K562 (cell line): ENCODE measurements around the gene AFM. TPM values are rescaled to one million over a fixed set of nuclear protein-coding genes. Genes with fewer than 3 reads are reported as not detected.

Source experiments
- ATAC-seq: fragments of 200-7000 bp; cut with Tn5 transposase; 3 replicates; pipeline ENCODE4 v1.9.1; 2020; ENCODE audit warnings: moderate library complexity
- BruUV-seq: library from RNA; stranded (reverse); fragments of 400-500 nt; replicated peaks from 2 replicates; lab custom pipeline; 2021; lab: Mats Ljungman, UMichigan
- CTCF ChIA-PET: fragments of 300-600 bp; formaldehyde crosslinking; extraction: SDS; loops from one replicate; lab custom pipeline; 2021; ENCODE audit warnings: low intra/inter-chr PET ratio; lab: Yijun Ruan, JAX
- POLR2A ChIA-PET: fragments of 300-600, 350-650 bp; sonication (Branson Sonifier 250); formaldehyde crosslinking; extraction: SDS; loops from one replicate; lab custom pipeline; 2021; ENCODE audit warnings: antibody characterized with exemption, inconsistent platforms; lab: Yijun Ruan, JAX
- DNase-seq, 4 experiments: peaks; one replicate each; pipeline versions ENCODE4 v3.0.0 to v3.0.0-alpha.2; 2011 to 2018; ENCODE audit warnings: low spot score in 3 of 4, mixed read lengths in 3 of 4; ENCODE audit errors: extremely low read depth in 1 of 4
- FAIRE-seq: peaks from 2 replicates; lab custom pipeline; 2011; peaks lifted over from hg19 to GRCh38; lab: Jason Lieb, UNC
- H2AFZ ChIP-seq: 2 replicates; pipeline ENCODE4 v1.6.0; 2011; ENCODE audit warnings: low read depth, low read length, control low read depth, inconsistent platforms
- H3K27ac ChIP-seq: fragments of 200-600 bp; 3 replicates; pipeline ENCODE4 v1.8.0; 2011; ENCODE audit warnings: low read depth, mild to moderate bottlenecking, control low read depth, inconsistent platforms, low read length, moderate library complexity, mixed read lengths; ENCODE audit errors: extremely low read depth
- H3K27me3 ChIP-seq, 2 experiments: fragments of 300-600 bp in 1 of 2; 2 replicates in 1 of 2; 3 replicates in 1 of 2; pipeline versions ENCODE4 v1.6.0 to v1.8.0; 2011; ENCODE audit warnings: inconsistent platforms in 2 of 2, low read length in 2 of 2, mild to moderate bottlenecking in 1 of 2, mixed read lengths in 1 of 2, moderate library complexity in 1 of 2; ENCODE audit not compliant: control insufficient read depth in 2 of 2, insufficient read depth in 2 of 2
- H3K36me3 ChIP-seq: fragments of 300-600 bp; 3 replicates; pipeline ENCODE4 v1.8.0; 2011; ENCODE audit warnings: mild to moderate bottlenecking, low read length, inconsistent platforms; ENCODE audit not compliant: control insufficient read depth, insufficient read depth
- H3K4me1 ChIP-seq, 2 experiments: fragments of 200-600 bp in 1 of 2; replicated peaks in 1 of 2; 2 replicates in 1 of 2; 3 replicates in 1 of 2; pipeline versions ENCODE4 v1.5.1 to v1.8.0; 2011; ENCODE audit warnings: inconsistent platforms in 2 of 2, low read length in 2 of 2, mild to moderate bottlenecking in 1 of 2, mixed read lengths in 1 of 2, moderate library complexity in 1 of 2; ENCODE audit not compliant: control insufficient read depth in 2 of 2, insufficient read depth in 2 of 2
- H3K4me2 ChIP-seq: 2 replicates; pipeline ENCODE4 v1.6.1; 2011; ENCODE audit warnings: low read length, control low read depth, inconsistent platforms, mixed read lengths; ENCODE audit not compliant: insufficient read depth
- H3K4me3 ChIP-seq: fragments of 200-600 bp; sonication (generic), shearing (Covaris generic); 2 replicates; pipeline ENCODE4 v1.5.1; 2016; ENCODE audit warnings: control low read depth, inconsistent platforms
- H3K79me2 ChIP-seq: fragments of 200-600 bp; 3 replicates; pipeline ENCODE4 v1.8.0; 2011; ENCODE audit warnings: low read length, inconsistent platforms; ENCODE audit not compliant: control insufficient read depth, insufficient read depth
- H3K9ac ChIP-seq, 2 experiments: 2 replicates each; pipeline versions ENCODE4 v1.6.0 to v1.6.1; 2011; ENCODE audit warnings: low read depth in 2 of 2, low read length in 2 of 2, control low read depth in 1 of 2, inconsistent platforms in 1 of 2, mild to moderate bottlenecking in 1 of 2, mixed read lengths in 1 of 2; ENCODE audit not compliant: insufficient read depth in 1 of 2
- H3K9me1 ChIP-seq: one replicate; pipeline ENCODE4 v1.6.0; 2011; ENCODE audit warnings: inconsistent platforms, mild to moderate bottlenecking, low read length, moderate library complexity; ENCODE audit not compliant: control insufficient read depth, insufficient read depth
- H3K9me3 ChIP-seq: replicated peaks from 2 replicates; pipeline ENCODE4 v1.5.1; 2011; ENCODE audit warnings: low read depth, low read length, inconsistent platforms; ENCODE audit not compliant: control insufficient read depth, insufficient read depth
- H4K20me1 ChIP-seq: replicated peaks from 2 replicates; pipeline ENCODE4 v1.6.1; 2011; ENCODE audit warnings: low read length, inconsistent platforms, mixed read lengths; ENCODE audit not compliant: control insufficient read depth, insufficient read depth
- BDP1 ChIP-seq: IDR thresholded peaks from 3 replicates; pipeline ENCODE4 v1.6.1; 2011; ENCODE audit not compliant: insufficient read length, insufficient read depth
- CSDE1 ChIP-seq, 2 experiments: fragments of 450-650 bp; IDR thresholded peaks; 2 replicates each; pipeline ENCODE4 v1.6.1; 2016; ENCODE audit warnings: mild to moderate bottlenecking in 1 of 2
- FOXK1 ChIP-seq: sonication (generic); formaldehyde crosslinking; IDR thresholded peaks from 2 replicates; pipeline ENCODE4 v1.8.0; 2022; ENCODE audit warnings: missing genetic modification reagents, mild to moderate bottlenecking, borderline replicate concordance
- HNRNPK ChIP-seq: fragments of 200-400 bp; formaldehyde crosslinking; IDR thresholded peaks from one replicate; pipeline ENCODE4 v1.6.1; 2018; ENCODE audit warnings: mild to moderate bottlenecking, low read depth, low read length; ENCODE audit not compliant: poor library complexity, severe bottlenecking
- ILF3 ChIP-seq: fragments of 450-650 bp; IDR thresholded peaks from 2 replicates; pipeline ENCODE4 v1.6.1; 2018; ENCODE audit warnings: antibody characterized with exemption, mild to moderate bottlenecking, moderate library complexity, borderline replicate concordance
- MIER1 ChIP-seq: fragments of 450-650 bp; IDR thresholded peaks from 2 replicates; pipeline ENCODE4 v1.6.1; 2016; ENCODE audit warnings: antibody characterized with exemption, mild to moderate bottlenecking, low read depth
- PTTG1 ChIP-seq: fragments of 450-650 bp; IDR thresholded peaks from 2 replicates; pipeline ENCODE4 v1.6.1; 2016; ENCODE audit warnings: low read depth, mild to moderate bottlenecking, missing genetic modification characterization, missing compliant biosample characterization
- ZNF586 ChIP-seq: fragments of 450-650 bp; formaldehyde crosslinking; conservative IDR thresholded peaks from 2 replicates; pipeline ENCODE4 v1.4.0; 2020; ENCODE audit warnings: mild to moderate bottlenecking, moderate library complexity
- WGBS: fragments of 100-300 bp; shearing (Covaris generic); methylation state at CpG from one replicate; pipeline ENCODE4 v1.1.6; 2016; ENCODE audit warnings: low coverage, mixed read lengths; ENCODE audit not compliant: insufficient coverage; ENCODE audit errors: missing lambda C conversion rate; 5-methylcytosine and 5-hydroxymethylcytosine counted together
- in situ Hi-C: fragments of 300-500 bp; cut with MboI; formaldehyde crosslinking; loops from 4 replicates; pipeline ENCODE4 v1.15.0; 2018; ENCODE audit warnings: inconsistent platforms, mixed read lengths
- intact Hi-C: fragments of 100-400 bp; cut with micrococcal nuclease; formaldehyde crosslinking; loops from 2 replicates; pipeline ENCODE4 v1.14.2; 2022
- polyA plus RNA-seq, 8 experiments: library from polyadenylated mRNA; depleted of rRNA in 4 of 8; stranded (reverse) in 5 of 8; unstranded in 3 of 8; fragments of >200 nt; fragmentation: Nextera tagmentation in 2 of 8; fragmentation: Illumina TruSeq in 1 of 8; extraction: Ambion mirVana in 2 of 8; extraction: Trizol in 1 of 8; gene quantifications; 2 replicates each; pipeline versions ENCODE4 v1.2.1 to v1.2.3, GENCODE V29; 2011 to 2014; ENCODE audit warnings: inconsistent platforms in 1 of 8, missing spikeins in 1 of 8
- total RNA-seq, 7 experiments: library from RNA; depleted of rRNA in 6 of 7; stranded (reverse); fragments of >200 nt in 6 of 7; fragmentation: Illumina TruSeq in 2 of 7; extraction: Trizol in 2 of 7; gene quantifications; 2 replicates each; pipeline versions ENCODE4 v1.2.1 to v1.2.3, GENCODE V29; 2011 to 2021; ENCODE audit warnings: low replicate concordance in 1 of 7
- TF ChIP-seq, protein P1 (sequence below): sonication (generic); formaldehyde crosslinking; IDR thresholded peaks from 2 replicates; pipeline ENCODE4 v1.8.1; 2022; ENCODE audit warnings: missing genetic modification reagents
- TF ChIP-seq, protein P2 (sequence below): sonication (generic); formaldehyde crosslinking; IDR thresholded peaks from 2 replicates; pipeline ENCODE4 v1.9.0; 2022; ENCODE audit warnings: mild to moderate bottlenecking, missing genetic modification reagents
- TF ChIP-seq, protein P3 (sequence below): fragments of 450-650 bp; conservative IDR thresholded peaks from 2 replicates; pipeline ENCODE4 v1.6.1; 2016; ENCODE audit warnings: missing genetic modification characterization, low read depth, mild to moderate bottlenecking, missing compliant biosample characterization, moderate library complexity
- TF ChIP-seq, protein P4 (sequence below): fragments of 450-650 bp; IDR thresholded peaks from 2 replicates; pipeline ENCODE4 v1.6.1; 2017; ENCODE audit warnings: mild to moderate bottlenecking, moderate library complexity

AFM gene
- total and polyA plus RNA-seq, 9 of the 15 experiments (the other 6 are each of a cell fraction or from before 2014, with no cell fraction given): 0.07 to 0.15 (median 0.12) TPM; not detected in 5

DNA sequence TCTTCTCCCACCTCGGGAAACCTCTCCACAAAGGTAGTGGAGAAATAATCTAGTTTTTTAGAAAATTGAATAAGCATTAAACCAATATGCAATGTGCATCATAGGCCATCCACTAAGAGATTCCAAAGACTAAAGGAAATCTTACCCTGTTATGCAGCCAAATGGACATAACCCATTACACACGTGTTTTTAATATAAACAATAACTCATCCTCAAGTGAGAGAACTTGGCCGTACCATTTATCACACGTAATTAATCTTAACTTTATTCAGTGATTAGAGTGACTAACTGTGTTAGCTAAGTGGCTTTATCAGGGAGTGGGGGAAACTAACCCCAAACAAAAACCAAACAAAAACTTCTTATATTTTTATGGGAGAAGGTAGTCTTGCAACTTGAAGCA lies 57.8 kb downstream of the AFM start:
- ATAC-seq (no peak), FAIRE-seq (no peak), DNase-seq (no peak)
- Histone ChIP-seq H3K9me1 (no peaks in the 10 kb centered on the region), H2AFZ (no peak overlapping the region), H3K27me3 (no peaks in the 10 kb centered on the region)
- intact Hi-C loops: no loop called here
- TF ChIP-seq CSDE1 (IDR thresholded peaks at IDR 0.05) (no peak), ZNF586 (CRISPR knock-in tag) (no peak), MIER1 (no peak), BDP1 (no peak), HNRNPK (no peak)
- TF ChIP-seq, all 486 proteins: peak for 0
- Histone ChIP-seq H3K4me2 (no peak overlapping the region), H3K9me3 (no peaks in the 10 kb centered on the region), H3K36me3 (no peaks in the 10 kb centered on the region), H4K20me1 (no peaks in the 10 kb centered on the region), H3K4me3 (no peak overlapping the region), H3K9ac (no peak overlapping the region), H3K79me2 (no peaks in the 10 kb centered on the region), H3K4me1 (no peaks in the 10 kb centered on the region), H3K27ac (no peak overlapping the region)
- no TSS peak for BruUV-seq
- in situ Hi-C loops: no loop called here
- ChIA-PET CTCF (no interaction called here), POLR2A (no interaction called here)
- under 1% methylated on average over 4 of the region's 4 CpGs for WGBS

DNA sequence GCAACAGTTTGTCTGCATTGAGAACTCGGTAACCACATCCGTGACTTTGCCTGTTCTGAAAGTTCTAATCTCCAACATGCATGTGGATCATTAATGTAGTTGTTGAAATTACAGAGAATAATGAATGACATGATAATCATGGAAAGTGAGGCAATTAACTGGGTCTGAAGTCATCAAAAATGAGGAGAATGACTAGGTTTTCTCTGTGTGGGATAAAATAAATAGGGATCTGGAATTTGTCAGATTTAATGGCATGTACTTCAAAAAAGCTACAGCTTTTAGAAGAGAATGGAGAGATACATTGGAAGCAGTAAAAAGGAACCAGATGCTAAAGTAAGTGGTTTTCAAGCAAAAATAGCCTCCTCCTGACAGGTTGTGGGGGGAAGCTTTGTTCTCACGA lies 59.3 kb downstream of the AFM start:
- intact Hi-C loops (no loop called here), in situ Hi-C loops (no loop called here)
- Histone ChIP-seq H2AFZ (no peak overlapping the region), H3K79me2 (no peaks in the 10 kb centered on the region), H3K9me3 (no peaks in the 10 kb centered on the region), H4K20me1 (no peaks in the 10 kb centered on the region), H3K36me3 (no peaks in the 10 kb centered on the region), H3K9ac (no peak overlapping the region), H3K27me3 (no peaks in the 10 kb centered on the region), H3K4me3 (no peak overlapping the region), H3K9me1 (no peaks in the 10 kb centered on the region), H3K27ac (no peak overlapping the region), H3K4me2 (no peak overlapping the region), H3K4me1 (no peaks in the 10 kb centered on the region; a peak in 1 of 5 replicates)
- DNase-seq (no peak), ATAC-seq (no peak), FAIRE-seq (no peak)
- ChIA-PET POLR2A (no interaction called here), CTCF (no interaction called here)
- 12% methylated on average over 3 of the region's 3 CpGs for WGBS
- no TSS peak for BruUV-seq
- TF ChIP-seq FOXK1 (CRISPR knock-in tag) (no peak), ILF3 (no peak), PTTG1 (tag) (no peak)
- TF ChIP-seq, protein P1, sequence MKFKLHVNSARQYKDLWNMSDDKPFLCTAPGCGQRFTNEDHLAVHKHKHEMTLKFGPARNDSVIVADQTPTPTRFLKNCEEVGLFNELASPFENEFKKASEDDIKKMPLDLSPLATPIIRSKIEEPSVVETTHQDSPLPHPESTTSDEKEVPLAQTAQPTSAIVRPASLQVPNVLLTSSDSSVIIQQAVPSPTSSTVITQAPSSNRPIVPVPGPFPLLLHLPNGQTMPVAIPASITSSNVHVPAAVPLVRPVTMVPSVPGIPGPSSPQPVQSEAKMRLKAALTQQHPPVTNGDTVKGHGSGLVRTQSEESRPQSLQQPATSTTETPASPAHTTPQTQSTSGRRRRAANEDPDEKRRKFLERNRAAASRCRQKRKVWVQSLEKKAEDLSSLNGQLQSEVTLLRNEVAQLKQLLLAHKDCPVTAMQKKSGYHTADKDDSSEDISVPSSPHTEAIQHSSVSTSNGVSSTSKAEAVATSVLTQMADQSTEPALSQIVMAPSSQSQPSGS (CRISPR knock-in tag): no peak
- TF ChIP-seq, protein P2, sequence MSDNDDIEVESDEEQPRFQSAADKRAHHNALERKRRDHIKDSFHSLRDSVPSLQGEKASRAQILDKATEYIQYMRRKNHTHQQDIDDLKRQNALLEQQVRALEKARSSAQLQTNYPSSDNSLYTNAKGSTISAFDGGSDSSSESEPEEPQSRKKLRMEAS (CRISPR knock-in tag): no peak
- TF ChIP-seq, protein P3, sequence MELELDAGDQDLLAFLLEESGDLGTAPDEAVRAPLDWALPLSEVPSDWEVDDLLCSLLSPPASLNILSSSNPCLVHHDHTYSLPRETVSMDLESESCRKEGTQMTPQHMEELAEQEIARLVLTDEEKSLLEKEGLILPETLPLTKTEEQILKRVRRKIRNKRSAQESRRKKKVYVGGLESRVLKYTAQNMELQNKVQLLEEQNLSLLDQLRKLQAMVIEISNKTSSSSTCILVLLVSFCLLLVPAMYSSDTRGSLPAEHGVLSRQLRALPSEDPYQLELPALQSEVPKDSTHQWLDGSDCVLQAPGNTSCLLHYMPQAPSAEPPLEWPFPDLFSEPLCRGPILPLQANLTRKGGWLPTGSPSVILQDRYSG (tag): no peak
- TF ChIP-seq, protein P4, sequence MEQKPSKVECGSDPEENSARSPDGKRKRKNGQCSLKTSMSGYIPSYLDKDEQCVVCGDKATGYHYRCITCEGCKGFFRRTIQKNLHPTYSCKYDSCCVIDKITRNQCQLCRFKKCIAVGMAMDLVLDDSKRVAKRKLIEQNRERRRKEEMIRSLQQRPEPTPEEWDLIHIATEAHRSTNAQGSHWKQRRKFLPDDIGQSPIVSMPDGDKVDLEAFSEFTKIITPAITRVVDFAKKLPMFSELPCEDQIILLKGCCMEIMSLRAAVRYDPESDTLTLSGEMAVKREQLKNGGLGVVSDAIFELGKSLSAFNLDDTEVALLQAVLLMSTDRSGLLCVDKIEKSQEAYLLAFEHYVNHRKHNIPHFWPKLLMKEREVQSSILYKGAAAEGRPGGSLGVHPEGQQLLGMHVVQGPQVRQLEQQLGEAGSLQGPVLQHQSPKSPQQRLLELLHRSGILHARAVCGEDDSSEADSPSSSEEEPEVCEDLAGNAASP: no peak
